SHP77 (cell line): Measurements from ENCODE around the gene AURKB.
A peak's percentile ranks its signal among the peaks of the same experiment; 100 is the strongest.

Experiments used
- DNase-seq, 2 experiments: peaks; one replicate each; lab custom pipeline; 2025; lab: John Stamatoyannopoulos, UW

AURKB gene

DNA sequence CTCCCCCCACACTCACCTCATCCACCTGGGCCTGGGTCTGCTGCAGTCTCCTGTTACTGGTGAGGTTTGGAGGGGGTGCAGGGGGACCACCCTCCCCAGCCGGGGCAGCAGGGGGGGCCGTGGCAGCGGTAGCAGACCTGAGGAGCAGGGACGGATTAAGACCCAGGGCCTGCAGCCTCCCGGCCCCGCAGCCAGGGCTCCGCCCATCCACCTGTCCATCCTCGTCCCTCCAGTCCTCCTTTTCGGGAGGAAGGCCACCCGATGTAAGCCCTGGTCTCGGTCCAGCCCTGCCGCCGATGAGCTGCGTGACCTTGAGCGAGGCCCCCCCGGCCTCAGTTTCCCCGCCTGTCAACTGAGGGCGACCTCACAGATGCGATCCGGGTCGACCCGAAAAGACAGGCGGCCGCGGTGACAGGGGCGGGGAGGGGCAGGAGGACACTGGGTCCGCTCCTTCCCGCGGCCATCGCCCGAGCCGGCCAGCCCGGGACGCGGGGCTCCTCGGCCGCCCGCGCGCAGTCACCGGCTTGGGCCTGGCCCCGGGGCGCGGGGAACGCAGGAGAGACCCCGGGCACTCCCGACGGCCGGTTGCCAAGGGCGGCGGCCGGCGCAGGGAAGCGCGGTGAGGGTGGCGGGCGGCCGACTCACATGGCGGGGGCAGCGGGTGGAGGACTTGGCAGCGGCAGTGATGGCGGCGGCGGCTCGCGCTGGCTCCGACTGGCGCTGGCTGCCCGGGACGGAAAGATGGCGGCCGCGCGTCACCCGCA is 48.0 kb downstream of the AURKB start, which contains the start of gene VAMP2:
Gene VAMP2 (minus strand): TSS at position 716 of the 764 bp plus-strand sequence. CDS start 69 bp downstream, at position 647.
- peak in 1 of 2 experiments; percentile 43 for DNase-seq

DNA sequence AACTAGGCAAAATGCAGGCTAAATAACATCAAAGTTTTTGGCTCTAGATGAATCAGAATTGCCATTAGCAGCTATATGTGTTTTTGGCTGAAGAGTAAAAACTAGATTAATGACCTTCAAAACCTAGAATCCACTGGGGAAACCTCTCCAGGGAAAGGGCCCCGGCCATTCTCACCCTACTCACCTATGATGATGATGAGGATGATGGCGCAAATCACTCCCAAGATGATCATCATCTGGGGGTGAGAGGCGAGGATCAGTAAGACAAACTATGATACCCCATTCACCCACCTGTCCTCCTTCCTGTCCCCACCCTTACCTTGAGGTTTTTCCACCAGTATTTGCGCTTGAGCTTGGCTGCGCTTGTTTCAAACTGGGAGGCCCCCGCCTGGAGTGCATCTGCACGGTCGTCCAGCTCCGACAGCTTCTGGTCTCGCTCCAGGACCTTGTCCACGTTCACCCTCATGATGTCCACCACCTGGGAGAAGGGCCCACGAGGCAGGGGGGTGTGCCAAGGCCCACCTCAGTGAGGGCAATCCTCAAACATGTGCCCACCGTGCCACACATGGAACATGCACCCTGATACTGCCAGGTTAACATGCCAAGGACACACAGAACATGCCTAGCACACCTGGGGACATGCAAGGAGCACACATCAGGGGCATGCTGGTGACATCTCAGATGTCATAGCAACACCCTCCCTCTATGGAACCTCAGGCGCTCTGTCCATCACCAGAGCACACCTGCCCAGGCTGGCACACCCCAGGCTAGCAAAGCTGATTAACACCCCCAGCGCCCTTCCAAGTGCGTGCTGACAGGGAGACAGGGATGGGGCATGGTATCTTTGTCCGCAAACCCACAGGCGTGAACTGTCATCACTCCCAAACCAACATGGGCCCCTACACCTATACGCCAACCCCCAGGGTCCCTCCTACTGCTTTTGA is 48.8 kb downstream of the AURKB start:
- DNase-seq = no peak

DNA sequence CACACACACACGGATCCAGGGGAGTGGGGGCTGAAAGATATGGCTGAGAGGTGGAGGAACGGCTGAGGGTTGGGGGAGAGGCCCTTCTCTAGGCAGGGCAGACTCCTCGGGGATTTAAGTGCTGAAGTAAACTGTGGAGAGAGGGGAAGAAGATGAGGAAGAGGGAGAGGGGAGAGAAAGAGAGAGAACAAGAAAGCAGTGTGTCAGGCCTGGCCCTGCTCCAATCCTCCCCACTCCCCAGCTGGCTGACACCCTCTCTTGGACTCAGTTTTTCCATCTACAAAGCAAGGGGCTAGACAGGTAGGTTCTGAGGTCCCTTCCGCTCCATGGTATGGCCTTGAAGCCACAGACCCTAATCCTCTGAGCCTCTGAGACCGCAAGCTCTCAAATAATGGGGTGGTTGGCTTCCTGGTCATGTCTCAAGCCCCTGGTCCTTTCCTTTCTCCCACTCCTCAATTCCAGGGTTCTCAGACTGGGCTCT is 49.6 kb downstream of the AURKB start:
- no peak for DNase-seq

DNA sequence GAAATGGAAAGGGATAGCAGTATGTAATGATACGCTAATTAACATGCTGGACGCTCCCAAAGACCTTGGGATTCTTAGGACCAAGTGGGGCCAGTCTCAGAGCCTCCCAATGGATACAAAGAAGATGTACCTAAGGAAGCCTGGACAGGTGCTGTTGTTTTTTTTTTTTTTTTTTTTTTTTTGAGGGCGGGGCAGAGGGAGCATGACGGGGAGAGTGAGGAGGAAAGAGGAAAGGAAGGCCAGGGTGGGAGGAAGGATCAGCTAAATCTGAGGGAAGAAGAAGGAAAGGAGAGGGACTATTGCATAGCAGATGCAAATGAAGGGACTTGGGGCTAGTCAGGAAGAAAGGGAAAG is 50.2 kb downstream of the AURKB start:
- no peak for DNase-seq

DNA sequence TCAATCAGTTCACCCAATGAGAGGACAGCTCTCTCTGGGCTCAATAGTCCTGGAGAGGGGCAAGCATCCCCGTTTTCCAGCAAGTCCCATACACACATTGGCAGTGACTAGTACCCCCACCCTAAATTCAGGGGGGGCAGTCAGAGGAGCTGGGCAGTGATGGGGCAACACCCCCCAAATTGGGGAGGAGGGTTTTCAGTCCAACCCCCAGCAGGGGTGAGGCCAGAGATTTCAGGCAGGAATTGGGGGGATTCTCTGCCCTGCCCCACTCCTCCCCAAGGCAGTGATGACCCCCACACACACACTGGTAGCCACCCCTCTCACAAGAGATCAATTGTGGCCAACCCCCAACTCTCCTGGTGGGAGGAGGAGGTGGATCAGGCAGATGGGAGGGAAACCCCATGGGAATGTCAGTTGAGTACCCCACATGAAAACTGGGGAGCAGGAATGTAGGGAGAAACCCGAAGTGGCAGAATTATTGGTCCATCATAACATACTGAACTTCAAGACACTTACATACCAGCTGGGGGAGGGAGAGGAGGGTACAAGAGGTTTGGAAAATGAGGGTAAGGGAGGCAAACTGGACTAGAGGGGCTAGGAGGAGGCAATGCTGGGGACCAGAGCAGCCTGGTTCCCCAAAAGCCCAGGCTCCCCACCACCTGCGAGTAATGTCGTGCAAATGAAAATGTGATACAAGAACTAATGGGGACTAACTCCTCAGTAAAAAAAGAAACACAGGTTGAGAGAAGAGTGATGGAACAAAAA is 50.7 kb downstream of the AURKB start:
- DNase-seq = no peak

DNA sequence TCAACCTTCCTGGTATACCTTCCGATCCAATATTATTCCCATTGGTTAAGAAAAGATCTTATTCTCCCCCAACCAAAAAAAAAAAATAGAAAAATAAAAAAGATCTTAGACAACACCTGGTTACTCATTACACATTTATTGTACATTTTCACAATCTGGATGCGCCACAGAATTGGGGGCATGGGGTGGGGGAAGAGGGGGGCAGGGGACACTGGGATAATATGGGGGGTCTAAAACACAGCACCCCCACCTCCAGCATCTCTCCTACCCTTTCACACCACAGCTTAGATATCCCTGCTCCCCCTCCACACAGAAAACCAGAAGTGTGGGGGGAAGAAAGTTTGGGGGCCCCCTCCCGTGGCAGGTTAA is 51.4 kb downstream of the AURKB start:
- no peak for DNase-seq

DNA sequence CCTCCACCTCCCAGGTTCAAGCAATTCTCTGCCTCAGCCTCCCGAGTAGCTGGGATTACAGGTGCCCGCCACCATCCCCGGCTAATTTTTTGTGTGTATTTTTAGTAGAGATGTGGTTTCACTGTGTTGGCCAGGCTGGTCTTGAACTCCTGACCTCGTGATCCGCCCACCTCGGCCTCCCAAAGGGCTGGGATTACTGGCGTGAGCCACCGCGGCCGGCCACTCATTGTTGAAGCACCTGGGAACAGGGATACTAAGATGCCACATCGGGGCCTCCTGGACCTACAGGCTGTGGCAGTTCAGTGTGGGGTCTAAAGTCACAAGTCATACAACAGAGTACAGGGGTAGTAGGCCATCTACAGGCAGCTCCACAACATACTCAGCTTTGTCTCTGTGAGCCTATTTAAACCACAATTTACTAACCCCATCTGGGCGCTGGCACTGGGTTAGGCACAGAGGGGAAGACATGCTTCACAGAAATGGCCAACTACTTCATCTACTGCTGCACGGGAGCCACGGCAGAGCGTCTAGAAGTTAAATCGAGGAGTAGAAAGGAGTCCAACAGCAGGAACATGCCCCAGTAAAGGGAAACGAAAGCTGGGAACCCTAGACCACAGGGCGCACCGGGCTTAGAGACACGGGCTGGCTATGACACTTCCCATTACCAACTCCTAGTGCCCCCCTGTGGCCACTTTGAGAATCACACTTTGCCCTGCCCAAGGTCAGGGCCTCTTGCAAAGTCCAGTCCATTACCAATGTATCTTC is 51.9 kb downstream of the AURKB start:
- peak; percentile 79 to 82 for DNase-seq

DNA sequence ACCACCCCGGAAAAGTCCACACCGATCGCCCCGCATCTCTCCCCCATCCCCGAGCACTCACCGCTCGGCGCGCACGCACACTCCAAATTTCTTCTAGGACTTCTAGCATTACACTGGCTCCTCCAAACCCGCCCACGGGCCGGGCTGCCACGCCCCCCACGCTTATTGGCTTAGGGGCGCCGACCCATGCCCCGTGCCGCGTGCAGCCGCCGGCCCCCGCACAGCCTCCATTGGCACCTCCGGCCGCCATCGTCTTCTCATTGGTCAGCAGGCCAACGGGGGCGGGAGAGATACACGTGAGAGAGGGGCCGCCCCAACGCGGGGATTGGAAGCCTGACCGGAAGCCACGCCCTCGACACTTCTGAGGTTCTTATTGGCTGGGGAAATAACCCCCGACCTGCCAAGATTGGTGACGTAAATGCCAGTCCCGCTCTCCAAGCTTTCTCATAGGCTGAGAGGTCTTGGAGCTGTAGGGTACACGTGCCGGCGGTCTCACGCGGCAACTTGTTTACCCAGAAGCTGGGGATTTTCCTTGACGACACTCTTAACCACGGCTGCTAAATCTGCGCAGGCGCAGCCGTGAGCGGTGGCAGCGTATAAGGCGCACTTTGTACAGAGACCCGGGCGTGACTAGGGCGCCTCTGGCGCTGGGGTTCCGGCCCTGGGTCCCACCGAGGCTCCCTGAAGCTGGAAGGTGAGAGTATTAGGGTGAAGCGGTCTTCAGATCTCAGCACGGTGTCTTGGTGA is 54.0 kb downstream of the AURKB start:
- peak; percentile 100 for DNase-seq

DNA sequence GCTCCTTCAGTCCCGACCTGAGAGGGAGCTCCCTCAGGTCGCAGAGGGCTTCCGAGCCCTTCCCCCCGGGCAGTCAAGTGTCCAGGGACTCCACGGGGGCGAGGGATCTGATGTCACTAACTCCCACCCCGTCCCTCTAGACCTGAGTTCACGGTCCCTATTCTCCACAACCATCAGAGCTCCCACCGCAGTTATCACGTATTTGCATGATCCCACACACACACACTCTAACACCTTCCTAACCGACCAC is 54.5 kb downstream of the AURKB start:
- no peak for DNase-seq

DNA sequence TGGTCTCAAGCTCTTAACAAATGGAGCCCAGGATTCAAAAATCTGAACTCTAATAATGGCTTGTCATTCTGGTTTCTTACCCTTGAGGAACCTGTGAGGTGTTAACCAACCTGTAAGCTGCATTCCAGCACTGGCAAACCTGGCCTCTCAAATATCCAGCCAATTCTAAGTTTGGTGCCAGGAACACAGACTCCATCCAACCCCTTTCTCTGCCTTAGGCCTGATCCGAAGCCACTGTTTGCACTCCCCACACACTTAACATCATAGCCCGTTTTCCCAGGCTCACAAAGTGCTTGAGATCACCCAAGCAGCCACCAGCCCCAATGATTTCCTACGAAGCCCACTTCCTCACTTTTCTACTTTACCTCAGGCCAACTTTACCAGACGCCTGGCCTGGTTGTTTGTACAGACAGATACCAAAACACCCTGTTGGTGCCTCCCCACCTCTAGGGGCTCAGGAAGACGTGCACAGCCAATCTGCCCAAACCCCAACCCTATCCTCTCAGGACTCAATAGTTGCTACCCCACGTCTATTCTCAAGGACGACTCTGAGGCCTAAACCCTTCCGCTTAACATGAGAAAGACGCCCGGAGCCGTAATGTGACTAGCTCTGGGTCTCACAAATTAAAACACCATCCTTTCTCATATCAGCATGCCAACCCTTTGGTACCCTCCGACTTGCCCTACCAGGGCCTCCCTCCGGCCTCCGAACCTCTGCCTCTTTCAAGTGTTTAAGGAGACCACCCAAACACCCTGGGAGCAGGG is 55.0 kb downstream of the AURKB start:
- DNase-seq = no peak
